IMR-90 (cell line): ENCODE results near the gene DSP. TPM values are rescaled to one million over a fixed set of nuclear protein-coding genes. Genes with fewer than 3 reads are reported as not detected.

ENCODE experiments used
- ATAC-seq: fragments of 200-7000 bp; cut with Tn5 transposase; 2 replicates; pipeline ENCODE4 v1.9.1; 2020; ENCODE audit warnings: low read depth, mild to moderate bottlenecking, moderate library complexity
- BruUV-seq: library from RNA; stranded (reverse); fragments of 400-500 nt; replicated peaks from 2 replicates; lab custom pipeline; 2021; lab: Mats Ljungman, UMichigan
- CTCF ChIA-PET: fragments of 300-600 bp; formaldehyde crosslinking; extraction: SDS; loops from one replicate; lab custom pipeline; 2021; ENCODE audit warnings: antibody characterized with exemption; lab: Yijun Ruan, JAX
- POLR2A ChIA-PET: fragments of 300-600 bp; sonication (Branson Sonifier 250); formaldehyde crosslinking; loops from one replicate; lab custom pipeline; 2022; ENCODE audit warnings: antibody characterized with exemption; ENCODE audit not compliant: unreplicated experiment; lab: Charles Lee
- DNase-seq: peaks from one replicate; pipeline ENCODE4 v3.0.0; 2013
- H2AFZ ChIP-seq: replicated peaks from 2 replicates; pipeline ENCODE3; 2013; ENCODE audit warnings: low read length, mild to moderate bottlenecking; ENCODE audit not compliant: poor library complexity
- H2AK5ac ChIP-seq: 2 replicates; pipeline ENCODE4 v1.6.1; 2013; ENCODE audit warnings: low read depth, low read length, inconsistent platforms
- H2AK9ac ChIP-seq: replicated peaks from 2 replicates; pipeline ENCODE3; 2013; ENCODE audit warnings: mild to moderate bottlenecking, low read depth, low read length, moderate library complexity; ENCODE audit not compliant: poor library complexity
- H2BK120ac ChIP-seq: 2 replicates; pipeline ENCODE4 v1.6.1; 2013; ENCODE audit warnings: low read depth, low read length, inconsistent platforms
- H2BK15ac ChIP-seq: 3 replicates; pipeline ENCODE4 v1.6.1; 2013; ENCODE audit warnings: low read depth, low read length, inconsistent platforms
- H2BK20ac ChIP-seq: 2 replicates; pipeline ENCODE4 v1.6.1; 2013; ENCODE audit warnings: low read depth, mild to moderate bottlenecking, inconsistent platforms, low read length, moderate library complexity
- H2BK5ac ChIP-seq: 2 replicates; pipeline ENCODE4 v1.6.1; 2013; ENCODE audit warnings: mild to moderate bottlenecking, low read depth, low read length, inconsistent platforms; ENCODE audit not compliant: poor library complexity, severe bottlenecking
- H3K14ac ChIP-seq: replicated peaks from 2 replicates; pipeline ENCODE4 v1.6.1; 2013; ENCODE audit warnings: low read depth, low read length, inconsistent platforms
- H3K18ac ChIP-seq: 2 replicates; pipeline ENCODE4 v1.6.1; 2013; ENCODE audit warnings: low read depth, low read length, control low read depth
- H3K23ac ChIP-seq: 2 replicates; pipeline ENCODE4 v1.6.1; 2013; ENCODE audit warnings: low read depth, low read length, inconsistent platforms
- H3K27ac ChIP-seq: 2 replicates; pipeline ENCODE4 v1.5.1; 2013; ENCODE audit warnings: mild to moderate bottlenecking, control low read depth, low read length; ENCODE audit not compliant: insufficient read depth
- H3K27me3 ChIP-seq: 2 replicates; pipeline ENCODE4 v1.6.1; 2013; ENCODE audit warnings: low read length; ENCODE audit not compliant: control insufficient read depth, insufficient read depth
- H3K36me3 ChIP-seq: 2 replicates; pipeline ENCODE4 v1.6.1; 2013; ENCODE audit warnings: low read length, mixed read lengths; ENCODE audit not compliant: control insufficient read depth, insufficient read depth
- H3K4ac ChIP-seq: 2 replicates; pipeline ENCODE4 v1.6.1; 2013; ENCODE audit warnings: low read depth, low read length, inconsistent platforms
- H3K4me1 ChIP-seq: 2 replicates; pipeline ENCODE4 v1.6.1; 2013; ENCODE audit warnings: low read length, mixed read lengths; ENCODE audit not compliant: control insufficient read depth, insufficient read depth
- H3K4me2 ChIP-seq: 2 replicates; pipeline ENCODE4 v1.6.1; 2013; ENCODE audit warnings: low read depth, mild to moderate bottlenecking, control low read depth, low read length, moderate library complexity
- H3K4me3 ChIP-seq: 2 replicates; pipeline ENCODE4 v1.5.1; 2013; ENCODE audit warnings: low read depth, mild to moderate bottlenecking, control low read depth, low read length, moderate library complexity; ENCODE audit not compliant: insufficient read depth
- H3K56ac ChIP-seq: 2 replicates; pipeline ENCODE4 v1.6.1; 2013; ENCODE audit warnings: low read length, inconsistent platforms; ENCODE audit not compliant: insufficient read depth; ENCODE audit errors: extremely low read depth
- H3K79me1 ChIP-seq, 2 experiments: 2 replicates each; pipeline ENCODE4 v1.6.1; 2013; ENCODE audit warnings: low read length in 2 of 2, inconsistent platforms in 1 of 2, low read depth in 1 of 2
- H3K9ac ChIP-seq: 2 replicates; pipeline ENCODE4 v1.6.1; 2013; ENCODE audit warnings: low read depth, low read length, control low read depth
- H3K9me1 ChIP-seq: 2 replicates; pipeline ENCODE4 v1.6.1; 2013; ENCODE audit warnings: low read length, inconsistent platforms; ENCODE audit not compliant: insufficient read depth
- H3K9me3 ChIP-seq: 2 replicates; pipeline ENCODE4 v1.6.1; 2013; ENCODE audit warnings: low read length; ENCODE audit not compliant: control insufficient read depth, insufficient read depth
- H4K20me1 ChIP-seq: 2 replicates; pipeline ENCODE4 v1.6.1; 2013; ENCODE audit warnings: low read length, inconsistent platforms; ENCODE audit not compliant: insufficient read depth
- H4K5ac ChIP-seq: 2 replicates; pipeline ENCODE4 v1.6.1; 2013; ENCODE audit warnings: mild to moderate bottlenecking, low read depth, low read length, control low read depth
- H4K8ac ChIP-seq, 2 experiments: 2 replicates each; pipeline ENCODE4 v1.6.1; 2013; ENCODE audit warnings: low read depth in 2 of 2, low read length in 2 of 2, control low read depth in 1 of 2, inconsistent platforms in 1 of 2
- H4K91ac ChIP-seq: 2 replicates; pipeline ENCODE4 v1.6.1; 2013; ENCODE audit warnings: low read depth, low read length, inconsistent platforms; ENCODE audit not compliant: insufficient read depth
- ELK1 ChIP-seq: fragments of 150-350 bp; IDR thresholded peaks from 2 replicates; pipeline ENCODE4 v1.6.1; 2016; ENCODE audit warnings: low read depth, mild to moderate bottlenecking, low read length, moderate library complexity, borderline replicate concordance
- MXI1 ChIP-seq: IDR thresholded peaks from 2 replicates; pipeline ENCODE4 v1.6.1; 2012; ENCODE audit warnings: low read depth, mild to moderate bottlenecking, low read length, moderate library complexity, borderline replicate concordance
- NFE2L2 ChIP-seq: fragments of 150-350 bp; IDR thresholded peaks from 2 replicates; pipeline ENCODE4 v1.6.1; 2016; ENCODE audit warnings: low read depth, mild to moderate bottlenecking, low read length
- USF2 ChIP-seq: fragments of 150-350 bp; IDR thresholded peaks from 2 replicates; pipeline ENCODE4 v1.6.1; 2017; ENCODE audit warnings: mild to moderate bottlenecking, antibody characterized with exemption, low read length, low read depth
- WGBS, 2 experiments: methylation state at CpG; one replicate each; pipeline versions ENCODE4 v1.1.5 to v1.1.7; 2013; ENCODE audit warnings: missing lambda C conversion rate in 2 of 2; ENCODE audit not compliant: insufficient read length in 1 of 2; ENCODE audit errors: extremely low coverage in 2 of 2; 5-methylcytosine and 5-hydroxymethylcytosine counted together
- dilution Hi-C: fragments of 300-500 bp; cut with HindIII; formaldehyde crosslinking; loops from one replicate; pipeline ENCODE4 v1.14.3; 2018; ENCODE audit warnings: low sequenced_read_pairs; ENCODE audit not compliant: unreplicated experiment
- in situ Hi-C: fragments of 300-500 bp; cut with MboI; formaldehyde crosslinking; loops from 3 replicates; pipeline ENCODE4 v1.14.3; 2019; ENCODE audit warnings: low sequenced_read_pairs, inconsistent platforms, mixed read lengths
- intact Hi-C: fragments of 100-400 bp; cut with micrococcal nuclease; formaldehyde crosslinking; loops from 2 replicates; pipeline ENCODE4 v1.10.0; 2022
- polyA plus RNA-seq, 3 experiments: library from polyadenylated mRNA; depleted of rRNA; stranded (reverse); fragments of >200 nt; gene quantifications; 2 replicates each; pipeline ENCODE4 v1.2.3, GENCODE V29; 2012; ENCODE audit warnings: low replicate concordance in 1 of 3
- total RNA-seq: library from RNA; depleted of rRNA; stranded (reverse); fragments of >200 nt; gene quantifications from 2 replicates; pipeline ENCODE4 v1.2.3, GENCODE V29; 2012

DSP gene
- total and polyA plus RNA-seq, 2 of the 4 experiments (the other 2 are of a cell fraction), result 7.1 to 20.1 TPM

- no peak overlapping the region for H2BK20ac ChIP-seq
- H2AK9ac ChIP-seq, result no peak overlapping the region
- H3K27ac ChIP-seq, result no peak overlapping the region
- peaks cover 0 to 1% of the 10 kb centered on the region in 2 experiments; a peak in 1 of 4 replicates for H3K79me1 ChIP-seq
- no peak overlapping the region for H3K14ac ChIP-seq
- no peak overlapping the region for H4K5ac ChIP-seq
- H2BK120ac ChIP-seq, result no peak overlapping the region
- no peaks in the 10 kb centered on the region for H4K20me1 ChIP-seq
- no peak overlapping the region for H4K91ac ChIP-seq
- H3K4me1 ChIP-seq, result 0 out of 2 replicates have a peak, but pooled peaks cover 2% of the 10 kb centered on the region
- H4K8ac ChIP-seq, result no peak overlapping the region
- ChIA-PET POLR2A (no interaction called here), CTCF (no interaction called here)
- no peak for TF ChIP-seq USF2
- TF ChIP-seq ELK1, result no peak
- no peak for TF ChIP-seq MXI1
- no peak for TF ChIP-seq NFE2L2
- no peak overlapping the region for H3K9ac ChIP-seq
- no peak overlapping the region for H2AK5ac ChIP-seq
- no peak overlapping the region for H3K56ac ChIP-seq
- 90% methylated on average over 6 of the region's 28 CpGs; no CpG with 5 or more reads in 1 of the 2 experiments for WGBS, 2 experiments
- no peak overlapping the region for H3K23ac ChIP-seq
- no peak overlapping the region for H2BK15ac ChIP-seq
- no peak overlapping the region for H3K4ac ChIP-seq
- H2BK5ac ChIP-seq, result no peak overlapping the region
- no peaks in the 10 kb centered on the region for H3K27me3 ChIP-seq
- in situ Hi-C loops, result loop anchor here (10.0 kb wide), 2 partner anchors 181 to 281 kb away; no protein-coding TSS in a partner anchor
- no peaks in the 10 kb centered on the region; the same call in 1 of the 2 replicates for H3K9me1 ChIP-seq
- DNase-seq (no peak), ATAC-seq (no peak)
- no peak overlapping the region for H2AFZ ChIP-seq
- no peak overlapping the region for H3K18ac ChIP-seq
- dilution Hi-C loops, result no loop called here
- H3K4me2 ChIP-seq, result no peak overlapping the region
- H3K36me3 ChIP-seq, result peaks cover 3% of the 10 kb centered on the region; the same call in 1 of the 2 replicates
- BruUV-seq, result no TSS peak
- intact Hi-C loops, result no loop called here
- H3K9me3 ChIP-seq, result no peaks in the 10 kb centered on the region
- no peak overlapping the region for H3K4me3 ChIP-seq
These were observed 43.9 kb downstream of the DSP start for GRCh38 chr6:7585287-7585930.
